GM19239 (cell line): ENCODE results near the gene ADAMTS8.

ENCODE experiments used
- DNase-seq: peaks from one replicate; pipeline ENCODE4 v3.0.0; 2011; ENCODE audit warnings: low spot score; ENCODE audit not compliant: insufficient read length
- FAIRE-seq: peaks from 2 replicates; lab custom pipeline; 2011; peaks lifted over from hg19 to GRCh38; lab: Jason Lieb, UNC

The ADAMTS8 gene

DNA sequence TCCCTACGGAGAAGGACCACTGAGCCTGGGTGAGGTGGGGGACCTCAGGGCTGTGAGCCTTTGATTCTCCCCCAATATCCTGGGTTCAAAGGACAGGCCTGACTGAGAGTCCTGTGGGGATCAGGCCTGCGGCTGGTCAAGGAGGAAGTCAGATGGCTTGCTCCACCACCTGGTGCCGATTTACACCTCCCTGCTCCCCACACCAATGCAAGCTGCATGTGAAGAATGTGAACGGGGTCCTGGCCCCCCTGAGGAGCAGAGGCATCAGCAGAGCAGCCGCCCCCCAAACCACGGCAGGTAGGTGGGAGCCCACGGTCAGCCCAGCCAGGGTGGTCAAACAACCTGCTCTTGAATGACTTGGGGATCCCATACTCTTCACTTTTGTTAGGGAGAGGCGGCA, 6.7 kb downstream of the ADAMTS8 start:
- DNase-seq (no peak), FAIRE-seq (no peak)

DNA sequence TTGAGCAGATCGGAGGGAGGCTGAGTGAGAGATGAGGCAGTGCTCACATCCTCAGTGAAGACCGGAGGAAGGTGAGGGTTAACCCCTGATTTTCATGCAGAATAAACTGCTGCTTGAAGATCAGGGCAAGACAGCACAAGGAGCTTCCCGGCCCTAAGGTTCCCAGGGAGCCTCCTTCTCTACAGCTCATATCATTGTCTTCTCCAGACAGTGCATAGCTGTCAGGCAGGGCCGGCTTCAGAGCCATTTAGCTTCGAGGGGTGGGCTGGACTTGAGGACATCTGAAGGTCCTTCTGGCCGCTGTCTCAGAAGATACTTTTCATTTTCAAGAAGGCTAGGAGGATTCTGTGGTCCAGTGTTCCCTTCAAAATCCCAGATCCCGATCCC, 7.2 kb downstream of the ADAMTS8 start:
- FAIRE-seq = no peak

DNA sequence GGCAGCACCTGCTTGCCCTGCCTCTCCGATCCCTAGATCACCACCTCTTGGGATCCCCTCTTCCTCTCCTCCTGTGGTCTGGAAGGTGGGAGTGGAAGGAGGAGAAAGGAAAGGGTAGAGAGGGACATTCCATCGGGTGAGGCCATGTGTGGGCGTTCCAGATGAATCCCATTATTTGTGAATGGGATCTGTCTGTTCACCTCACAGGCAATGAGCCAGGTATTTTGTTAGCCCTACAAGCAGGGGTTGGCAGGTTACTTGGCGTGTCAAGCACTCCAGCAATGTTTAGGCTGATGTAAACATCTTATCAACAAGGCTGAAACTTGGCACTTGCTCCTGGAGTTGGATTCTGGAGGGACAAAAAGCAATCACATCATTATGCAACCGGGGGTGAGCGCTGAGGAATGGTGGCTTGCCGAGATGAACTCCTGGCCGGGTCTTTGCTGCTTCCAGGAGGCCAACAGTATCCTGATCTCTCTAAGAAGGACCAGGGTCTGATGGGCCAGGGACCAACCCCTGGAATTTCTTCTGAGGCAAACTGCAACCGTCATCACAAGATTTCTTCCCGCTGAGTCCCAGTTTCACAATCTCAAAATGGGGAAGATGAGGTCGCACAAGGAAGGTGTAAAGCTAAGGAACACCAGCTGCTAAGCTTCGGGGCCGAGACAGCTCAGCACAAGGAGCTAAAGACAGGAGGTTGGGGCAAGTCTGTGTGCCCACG, 7.8 kb downstream of the ADAMTS8 start:
- FAIRE-seq (no peak), DNase-seq (no peak)

More for the DNA sequence above, 7.2 kb downstream of the ADAMTS8 start:
- no peak for DNase-seq

DNA sequence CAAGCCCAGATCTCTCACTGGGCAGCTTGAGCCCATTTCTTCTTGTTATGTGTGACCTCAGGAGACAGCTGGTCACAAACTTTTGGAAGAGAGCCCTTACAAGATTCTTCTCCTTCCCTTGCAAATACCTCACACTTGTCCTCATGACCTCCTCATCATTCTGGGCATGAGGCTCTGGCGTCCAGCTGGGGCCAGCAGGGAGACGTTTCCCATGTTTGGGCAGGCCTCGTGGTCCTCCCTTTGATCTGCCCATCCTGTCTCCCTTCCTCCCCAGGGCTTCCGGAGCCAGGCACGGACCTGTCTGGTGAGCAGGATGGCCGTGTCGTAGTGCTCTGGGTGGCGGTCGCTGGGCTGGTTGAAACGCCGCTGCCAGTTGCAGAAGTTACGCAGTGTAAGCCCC, 9.7 kb downstream of the ADAMTS8 start:
- FAIRE-seq = no peak

DNA sequence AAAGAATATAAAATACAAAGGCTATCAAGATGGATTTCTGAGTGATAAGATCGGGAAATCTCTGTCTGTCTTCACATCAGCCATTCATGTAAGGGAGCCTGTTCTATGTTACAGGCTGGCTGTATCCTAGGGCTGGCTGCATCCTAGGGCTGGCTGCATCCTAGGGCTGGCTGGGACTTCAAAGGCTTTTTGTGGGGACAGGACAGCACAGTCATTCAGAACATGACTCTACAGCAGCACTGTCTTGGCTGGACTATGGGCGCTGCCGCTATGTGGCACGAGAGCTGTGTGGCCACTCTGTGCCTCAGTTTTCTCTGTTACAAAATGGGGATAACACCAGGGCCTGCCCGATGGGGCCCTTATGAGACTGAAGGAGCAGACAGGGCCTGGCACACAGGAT, 10.2 kb downstream of the ADAMTS8 start:
- DNase-seq (no peak), FAIRE-seq (no peak)

More for the DNA sequence above, 9.7 kb downstream of the ADAMTS8 start:
- no peak for DNase-seq

GRCh38 chr11:130416906-130417305, 11.5 kb downstream of the ADAMTS8 start:
- DNase-seq = no peak
- no peak for FAIRE-seq

DNA sequence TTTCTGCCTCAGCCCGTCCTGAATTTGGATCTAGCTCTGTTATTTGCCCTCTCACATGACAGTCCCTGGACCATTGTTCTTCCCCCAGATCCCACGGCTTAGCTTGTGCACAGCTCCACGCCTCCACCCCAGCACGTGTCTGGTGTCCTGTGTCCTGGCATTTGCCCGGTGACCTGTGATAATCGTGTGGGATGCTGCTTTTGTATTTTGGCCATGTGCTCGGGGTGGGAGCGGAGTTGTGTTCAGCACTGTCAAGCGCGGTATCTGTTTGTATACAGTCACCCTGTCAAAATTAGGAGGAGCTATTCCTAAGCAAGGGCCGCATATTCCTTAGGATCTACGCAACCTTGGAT, 11.9 kb downstream of the ADAMTS8 start:
- no peak for FAIRE-seq
- DNase-seq = no peak

- DNase-seq = no peak
- FAIRE-seq = no peak
Observed at GRCh38 chr11:130415731-130416529, 12.5 kb downstream of the ADAMTS8 start.

- FAIRE-seq (no peak), DNase-seq (no peak)
Observed at GRCh38 chr11:130414107-130415080, 14.0 kb downstream of the ADAMTS8 start.

GRCh38 chr11:130413405-130414106, 14.9 kb downstream of the ADAMTS8 start:
- no peak for FAIRE-seq
- no peak for DNase-seq

- FAIRE-seq (no peak), DNase-seq (no peak)
Observed at GRCh38 chr11:130411223-130411622, 17.2 kb downstream of the ADAMTS8 start.

GRCh38 chr11:130409594-130410388, 18.6 kb downstream of the ADAMTS8 start:
- DNase-seq (no peak), FAIRE-seq (no peak)

- DNase-seq (no peak), FAIRE-seq (no peak)
Observed at GRCh38 chr11:130408901-130409300, 19.5 kb downstream of the ADAMTS8 start.

GRCh38 chr11:130408401-130408890, 20.0 kb downstream of the ADAMTS8 start:
- FAIRE-seq (no peak), DNase-seq (no peak)

GRCh38 chr11:130407978-130408377, 20.4 kb downstream of the ADAMTS8 start:
- DNase-seq = no peak
- no peak for FAIRE-seq

DNA sequence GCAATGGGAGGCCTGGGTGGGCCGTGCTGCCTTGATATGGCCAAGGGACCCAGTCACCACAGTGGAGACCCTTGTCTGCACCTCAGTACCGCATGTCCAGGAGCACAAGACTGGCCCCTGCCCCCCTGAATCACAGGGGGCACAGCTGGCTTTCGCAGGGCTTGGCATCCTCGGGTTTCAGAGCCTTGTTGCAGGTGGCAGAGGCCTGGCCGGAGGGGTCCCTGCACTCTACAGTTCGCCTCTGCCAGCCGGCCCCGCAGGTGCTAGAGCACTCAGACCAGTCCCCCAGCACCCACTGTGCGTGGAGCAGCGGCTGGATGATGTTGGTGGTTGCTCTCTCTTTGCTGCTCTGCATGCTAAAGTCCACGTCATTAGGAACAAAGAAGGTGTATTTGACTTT, 23.0 kb downstream of the ADAMTS8 start:
- FAIRE-seq (no peak), DNase-seq (no peak)

- FAIRE-seq = no peak
- DNase-seq = no peak
Observed at GRCh38 chr11:130404727-130405126, 23.7 kb downstream of the ADAMTS8 start.

DNA sequence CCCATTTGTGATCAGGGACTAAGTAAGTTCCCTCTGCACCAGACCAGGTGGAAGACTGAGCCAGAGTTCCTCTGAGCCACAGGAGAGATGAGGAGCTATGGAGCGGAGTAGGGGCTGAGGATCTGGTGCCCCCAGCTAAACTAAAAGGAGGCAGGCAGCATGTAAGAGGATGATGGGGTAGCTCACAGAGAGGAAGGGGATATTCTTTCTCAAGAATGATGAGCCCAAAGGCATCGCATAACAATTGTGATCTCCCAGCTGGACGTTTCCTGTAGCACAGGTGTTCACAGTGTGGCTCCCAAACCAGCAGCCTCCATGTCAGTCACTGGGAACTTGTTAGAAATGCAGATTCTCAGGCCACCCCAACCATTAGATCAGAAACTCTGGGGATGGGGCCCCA, 24.4 kb downstream of the ADAMTS8 start:
- DNase-seq (no peak), FAIRE-seq (no peak)

DNA sequence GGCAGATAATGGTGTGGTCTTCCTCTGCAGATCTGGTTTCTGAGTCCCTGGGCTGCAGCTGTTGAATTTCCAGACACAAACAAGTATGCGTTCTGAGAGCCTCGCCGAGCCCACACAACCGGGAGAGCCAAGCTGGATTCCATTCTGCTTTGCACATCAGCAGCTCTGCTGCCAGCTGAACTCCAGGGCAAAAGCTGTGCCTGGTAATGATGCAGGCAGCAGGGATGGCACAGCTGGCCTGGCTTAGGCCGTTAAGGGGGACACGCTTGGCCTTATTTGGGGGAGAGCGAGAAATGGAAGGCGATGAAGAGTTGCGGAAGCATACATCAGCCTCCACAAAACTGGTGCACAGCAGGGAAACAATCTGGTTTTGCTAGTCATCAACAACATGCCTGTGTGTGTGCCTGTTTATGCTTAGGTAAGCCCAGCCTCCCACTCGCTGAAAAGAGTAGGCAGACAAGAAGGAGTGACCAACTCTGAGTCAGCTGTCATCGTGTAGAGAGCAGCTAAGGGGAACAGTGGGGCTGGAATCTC, 25.1 kb downstream of the ADAMTS8 start:
- FAIRE-seq (no peak), DNase-seq (no peak)
